ENCODE results near the gene SMARCAL1.

GRCh38 chr2:216365518-216365917, 46.8 kb upstream of the SMARCAL1 start:
- TF ChIP-seq AFF4 (CRISPR knock-in tag; IDR thresholded peaks at IDR 0.05; ENCODE audit: borderline replicate concordance) (no peak), NR2C2 (CRISPR knock-in tag; IDR thresholded peaks at IDR 0.05) (no peak), CTCF (IDR thresholded peaks at IDR 0.05) (no peak), NFYB (CRISPR knock-in tag; conservative IDR thresholded peaks at IDR 0.05; ENCODE audit: low read depth) (no peak), ZNF317 (CRISPR knock-in tag; IDR thresholded peaks at IDR 0.05; ENCODE audit: borderline replicate concordance, low read depth) (no peak)
- TF ChIP-seq, protein P1, sequence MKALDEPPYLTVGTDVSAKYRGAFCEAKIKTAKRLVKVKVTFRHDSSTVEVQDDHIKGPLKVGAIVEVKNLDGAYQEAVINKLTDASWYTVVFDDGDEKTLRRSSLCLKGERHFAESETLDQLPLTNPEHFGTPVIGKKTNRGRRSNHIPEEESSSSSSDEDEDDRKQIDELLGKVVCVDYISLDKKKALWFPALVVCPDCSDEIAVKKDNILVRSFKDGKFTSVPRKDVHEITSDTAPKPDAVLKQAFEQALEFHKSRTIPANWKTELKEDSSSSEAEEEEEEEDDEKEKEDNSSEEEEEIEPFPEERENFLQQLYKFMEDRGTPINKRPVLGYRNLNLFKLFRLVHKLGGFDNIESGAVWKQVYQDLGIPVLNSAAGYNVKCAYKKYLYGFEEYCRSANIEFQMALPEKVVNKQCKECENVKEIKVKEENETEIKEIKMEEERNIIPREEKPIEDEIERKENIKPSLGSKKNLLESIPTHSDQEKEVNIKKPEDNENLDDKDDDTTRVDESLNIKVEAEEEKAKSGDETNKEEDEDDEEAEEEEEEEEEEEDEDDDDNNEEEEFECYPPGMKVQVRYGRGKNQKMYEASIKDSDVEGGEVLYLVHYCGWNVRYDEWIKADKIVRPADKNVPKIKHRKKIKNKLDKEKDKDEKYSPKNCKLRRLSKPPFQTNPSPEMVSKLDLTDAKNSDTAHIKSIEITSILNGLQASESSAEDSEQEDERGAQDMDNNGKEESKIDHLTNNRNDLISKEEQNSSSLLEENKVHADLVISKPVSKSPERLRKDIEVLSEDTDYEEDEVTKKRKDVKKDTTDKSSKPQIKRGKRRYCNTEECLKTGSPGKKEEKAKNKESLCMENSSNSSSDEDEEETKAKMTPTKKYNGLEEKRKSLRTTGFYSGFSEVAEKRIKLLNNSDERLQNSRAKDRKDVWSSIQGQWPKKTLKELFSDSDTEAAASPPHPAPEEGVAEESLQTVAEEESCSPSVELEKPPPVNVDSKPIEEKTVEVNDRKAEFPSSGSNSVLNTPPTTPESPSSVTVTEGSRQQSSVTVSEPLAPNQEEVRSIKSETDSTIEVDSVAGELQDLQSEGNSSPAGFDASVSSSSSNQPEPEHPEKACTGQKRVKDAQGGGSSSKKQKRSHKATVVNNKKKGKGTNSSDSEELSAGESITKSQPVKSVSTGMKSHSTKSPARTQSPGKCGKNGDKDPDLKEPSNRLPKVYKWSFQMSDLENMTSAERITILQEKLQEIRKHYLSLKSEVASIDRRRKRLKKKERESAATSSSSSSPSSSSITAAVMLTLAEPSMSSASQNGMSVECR (CRISPR knock-in tag; IDR thresholded peaks at IDR 0.05; ENCODE audit: borderline replicate concordance) = no peak
